HFFc6 (cell line): ENCODE results near the gene ELMO1. TPM values are rescaled to one million over a fixed set of nuclear protein-coding genes. Genes with fewer than 3 reads are reported as not detected.

Source experiments
- DNase-seq: peaks from one replicate; pipeline ENCODE4 v3.0.0-alpha.2; 2018
- H3K27ac Mint-ChIP-seq: 2 replicates; pipeline ENCODE4 v1.8.0; 2020; ENCODE audit warnings: mild to moderate bottlenecking, mixed read lengths
- H3K27me3 Mint-ChIP-seq: 2 replicates; pipeline ENCODE4 v1.8.0; 2021; ENCODE audit warnings: mild to moderate bottlenecking, moderate library complexity, mixed read lengths; ENCODE audit not compliant: insufficient read depth
- H3K36me3 Mint-ChIP-seq: 2 replicates; pipeline ENCODE4 v1.8.0; 2021; ENCODE audit warnings: low read depth, mixed read lengths
- H3K4me1 Mint-ChIP-seq: 2 replicates; pipeline ENCODE4 v1.8.0; 2020; ENCODE audit warnings: low read depth, mixed read lengths
- H3K4me3 Mint-ChIP-seq: 2 replicates; pipeline ENCODE4 v1.8.0; 2020; ENCODE audit warnings: mild to moderate bottlenecking, moderate library complexity, mixed read lengths
- H3K9me3 Mint-ChIP-seq: 2 replicates; pipeline ENCODE4 v1.8.0; 2020; ENCODE audit warnings: mild to moderate bottlenecking, mixed read lengths
- total RNA-seq, 6 experiments: library from RNA; stranded (reverse); fragmentation: NEBNext Ultra II Directional; extraction: Animal tissue kit (Norgen Biotek cat#: 25700); gene quantifications; 2 replicates in 1 of 6; 3 replicates in 5 of 6; pipeline ENCODE4 v1.2.3, GENCODE V29; 2021
- TF ChIP-seq, protein P1 (sequence below): fragments of 200-600 bp; sonication (generic); IDR thresholded peaks from 2 replicates; pipeline ENCODE4 v1.5.0; 2021; ENCODE audit warnings: antibody characterized with exemption, mild to moderate bottlenecking

Gene ELMO1
- total RNA-seq, 6 experiments from 2014 or later = not detected

DNA sequence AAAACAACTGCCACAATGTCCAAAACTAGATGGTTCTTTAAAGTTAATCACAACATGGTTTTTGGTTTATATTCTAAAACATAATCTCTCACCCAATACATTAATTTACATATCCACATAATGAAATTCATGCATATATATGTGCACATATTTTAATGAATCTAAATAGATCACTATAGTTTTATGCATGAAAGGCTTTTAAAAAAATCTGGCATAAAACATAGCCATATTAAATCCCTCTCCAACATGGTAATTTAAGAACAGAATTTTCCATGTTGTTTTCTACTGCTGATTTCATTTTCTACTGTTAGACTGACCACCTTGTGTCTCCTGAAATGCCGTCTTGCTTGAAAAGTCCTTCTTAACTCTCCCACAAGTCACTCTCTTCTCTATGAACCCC lies 528.2 kb downstream of the ELMO1 start:
- DNase-seq = no peak
- Mint-ChIP-seq H3K4me3 (no peak overlapping the region), H3K4me1 (no peaks in the 10 kb centered on the region), H3K27ac (no peak overlapping the region), H3K36me3 (peaks cover 4% of the 10 kb centered on the region; the same call in 1 of the 2 replicates), H3K9me3 (peaks cover 51% of the 10 kb centered on the region), H3K27me3 (peaks cover 2% of the 10 kb centered on the region; the same call in 1 of the 2 replicates)
- TF ChIP-seq, protein P1, sequence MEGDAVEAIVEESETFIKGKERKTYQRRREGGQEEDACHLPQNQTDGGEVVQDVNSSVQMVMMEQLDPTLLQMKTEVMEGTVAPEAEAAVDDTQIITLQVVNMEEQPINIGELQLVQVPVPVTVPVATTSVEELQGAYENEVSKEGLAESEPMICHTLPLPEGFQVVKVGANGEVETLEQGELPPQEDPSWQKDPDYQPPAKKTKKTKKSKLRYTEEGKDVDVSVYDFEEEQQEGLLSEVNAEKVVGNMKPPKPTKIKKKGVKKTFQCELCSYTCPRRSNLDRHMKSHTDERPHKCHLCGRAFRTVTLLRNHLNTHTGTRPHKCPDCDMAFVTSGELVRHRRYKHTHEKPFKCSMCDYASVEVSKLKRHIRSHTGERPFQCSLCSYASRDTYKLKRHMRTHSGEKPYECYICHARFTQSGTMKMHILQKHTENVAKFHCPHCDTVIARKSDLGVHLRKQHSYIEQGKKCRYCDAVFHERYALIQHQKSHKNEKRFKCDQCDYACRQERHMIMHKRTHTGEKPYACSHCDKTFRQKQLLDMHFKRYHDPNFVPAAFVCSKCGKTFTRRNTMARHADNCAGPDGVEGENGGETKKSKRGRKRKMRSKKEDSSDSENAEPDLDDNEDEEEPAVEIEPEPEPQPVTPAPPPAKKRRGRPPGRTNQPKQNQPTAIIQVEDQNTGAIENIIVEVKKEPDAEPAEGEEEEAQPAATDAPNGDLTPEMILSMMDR = no peak

DNA sequence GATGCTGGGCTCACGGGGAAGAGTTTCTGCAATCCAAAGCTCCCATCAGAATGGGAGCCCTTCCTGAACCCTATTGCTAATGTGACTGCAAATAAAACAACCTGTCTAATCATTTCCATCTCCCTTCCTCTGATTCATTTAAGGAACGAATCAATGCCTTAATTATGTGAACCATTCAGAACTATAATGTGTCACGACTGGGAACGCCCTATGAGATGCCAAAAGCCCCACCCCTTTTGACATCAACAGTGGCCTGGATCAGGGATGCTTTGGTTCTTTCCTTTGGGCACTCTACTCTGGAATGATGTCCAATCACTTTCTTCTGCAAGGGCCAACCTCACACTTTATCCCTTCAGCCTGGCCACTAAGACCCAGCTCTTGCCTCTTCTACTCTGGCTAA lies 528.9 kb downstream of the ELMO1 start:
- H3K4me3 Mint-ChIP-seq = no peak overlapping the region

DNA sequence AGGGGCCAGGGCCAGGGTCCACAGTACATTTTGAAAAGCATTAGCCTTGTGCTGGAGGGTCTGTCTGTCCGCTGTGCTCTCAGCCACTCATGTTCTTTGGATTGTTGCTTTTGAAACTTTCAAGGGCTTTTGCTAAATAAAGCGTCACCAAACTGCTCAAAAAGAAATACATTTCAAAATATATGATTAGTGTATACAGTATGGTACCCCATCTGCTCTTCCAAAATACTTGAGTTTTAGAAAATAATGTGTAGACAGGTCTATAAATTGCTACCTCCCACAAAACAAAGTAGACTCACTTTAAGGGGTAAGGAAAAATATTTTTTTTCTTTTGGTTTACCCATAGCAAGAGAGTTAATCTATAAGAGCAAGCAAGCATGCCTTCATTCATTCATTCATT lies 530.1 kb downstream of the ELMO1 start:
- H3K27me3 Mint-ChIP-seq = peaks cover 2% of the 10 kb centered on the region; the same call in 1 of the 2 replicates
- H3K4me1 Mint-ChIP-seq = no peaks in the 10 kb centered on the region

More for the DNA sequence above, 528.9 kb downstream of the ELMO1 start:
- peaks cover 2% of the 10 kb centered on the region; the same call in 1 of the 2 replicates for H3K27me3 Mint-ChIP-seq
- peaks cover 53% of the 10 kb centered on the region for H3K9me3 Mint-ChIP-seq
- no peak for DNase-seq
- no peaks in the 10 kb centered on the region for H3K4me1 Mint-ChIP-seq
- TF ChIP-seq, protein P1 = no peak
- peaks cover 4% of the 10 kb centered on the region; the same call in 1 of the 2 replicates for H3K36me3 Mint-ChIP-seq
- no peak overlapping the region for H3K27ac Mint-ChIP-seq

DNA sequence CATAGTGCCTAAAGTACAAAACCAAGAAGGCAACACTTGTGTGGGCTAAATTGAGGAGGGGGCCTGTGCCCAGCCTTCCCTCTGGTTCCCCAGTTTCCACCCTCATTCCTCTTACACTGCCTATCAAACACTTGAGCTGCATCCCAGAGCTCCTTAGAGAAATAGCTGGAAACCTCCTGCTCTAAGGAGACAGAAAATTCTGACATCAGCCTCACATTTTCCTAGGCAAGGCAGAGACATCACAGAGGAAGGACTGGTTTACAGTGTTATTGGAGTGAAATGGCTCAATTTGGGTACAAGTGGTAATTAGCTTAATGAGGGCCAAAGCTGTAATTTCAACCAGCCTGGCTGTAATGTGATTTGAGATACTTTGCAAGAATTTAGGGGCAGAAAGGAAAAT lies 532.0 kb downstream of the ELMO1 start:
- Mint-ChIP-seq H3K27ac (no peak overlapping the region), H3K36me3 (no peaks in the 10 kb centered on the region), H3K9me3 (peaks cover 45% of the 10 kb centered on the region), H3K27me3 (peaks cover 2% of the 10 kb centered on the region; the same call in 1 of the 2 replicates), H3K4me1 (no peaks in the 10 kb centered on the region), H3K4me3 (no peak overlapping the region)
- TF ChIP-seq, protein P1 = no peak
- no peak for DNase-seq

More for the DNA sequence above, 530.1 kb downstream of the ELMO1 start:
- Mint-ChIP-seq H3K4me3 (no peak overlapping the region), H3K27ac (no peak overlapping the region), H3K36me3 (peaks cover 1% of the 10 kb centered on the region; the same call in 1 of the 2 replicates), H3K9me3 (peaks cover 43% of the 10 kb centered on the region)
- no peak for DNase-seq
- TF ChIP-seq, protein P1 = no peak

DNA sequence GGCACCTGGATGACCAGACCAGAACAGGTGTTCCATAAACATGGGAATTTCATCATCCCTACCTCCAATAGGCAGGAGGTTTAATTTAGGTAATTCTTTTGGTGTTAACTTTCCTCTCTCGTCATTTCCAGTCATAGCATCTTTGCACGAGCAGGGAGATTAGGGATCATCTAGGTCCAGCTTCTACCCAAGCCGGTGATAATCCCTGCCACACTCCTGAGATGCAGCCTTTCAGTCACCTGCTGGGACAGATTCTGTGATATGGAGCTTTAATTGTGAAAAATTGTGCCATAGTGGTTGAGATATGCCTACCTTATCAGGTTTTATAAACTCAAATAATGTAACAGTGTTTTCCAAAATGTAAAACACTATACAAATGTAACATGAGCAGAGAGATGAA lies 532.5 kb downstream of the ELMO1 start:
- Mint-ChIP-seq H3K27me3 (peaks cover 2% of the 10 kb centered on the region; the same call in 1 of the 2 replicates), H3K4me1 (no peaks in the 10 kb centered on the region), H3K36me3 (no peaks in the 10 kb centered on the region), H3K9me3 (peaks cover 44% of the 10 kb centered on the region), H3K27ac (no peak overlapping the region), H3K4me3 (no peak overlapping the region)
- TF ChIP-seq, protein P1 = no peak
- DNase-seq = no peak
